ENCODE data around the gene CLEC10A. TPM values are rescaled to one million over a fixed set of nuclear protein-coding genes. Genes with fewer than 3 reads are reported as not detected.

The CLEC10A gene
- total and polyA plus RNA-seq, 10 of the 15 experiments (the other 5 are each of a cell fraction or from before 2014, with no cell fraction given) = not detected

DNA sequence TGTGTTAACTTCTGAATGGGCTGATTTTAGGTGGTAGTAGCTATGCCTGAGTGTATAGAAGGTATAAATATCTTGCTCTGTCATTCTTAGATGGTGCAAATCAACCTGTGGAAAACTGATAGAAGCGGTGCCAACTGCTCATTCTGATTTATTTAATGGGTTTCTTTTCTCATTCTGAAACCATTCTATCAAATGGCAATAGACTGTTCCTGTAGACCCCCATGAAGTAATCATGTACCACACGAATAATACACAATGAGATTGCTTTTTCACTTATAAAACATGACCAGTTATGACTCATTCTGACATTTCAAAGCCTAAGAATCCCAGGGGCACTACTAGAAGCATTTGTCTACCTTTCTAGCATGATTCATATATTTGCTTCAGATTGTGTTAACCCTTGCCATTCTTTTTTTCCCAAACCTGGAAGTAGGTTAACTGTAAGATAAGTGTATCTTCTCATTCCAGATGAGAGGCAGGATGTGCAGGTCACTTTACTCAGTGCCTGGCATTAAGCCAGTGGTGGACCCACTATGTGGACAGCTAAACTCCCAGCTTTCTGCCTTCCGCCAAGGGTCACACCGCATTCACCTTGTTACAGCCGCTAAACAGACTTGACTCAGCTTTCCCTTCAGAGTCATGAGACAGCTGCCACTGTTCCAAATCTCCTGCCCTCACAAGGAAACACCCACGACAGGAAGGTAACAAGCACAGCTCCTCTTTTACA, 19.7 kb downstream of the CLEC10A start (continued):
- TF ChIP-seq CHD4 (IDR thresholded peaks at IDR 0.05) (no peak), JUNB (IDR thresholded peaks at IDR 0.05) (peak; percentile 68), ATF7 (IDR thresholded peaks at IDR 0.05; ENCODE audit: low read depth) (0 out of 2 replicates have a peak, but pooled peaks have one; percentile 10), CBX5 (IDR thresholded peaks at IDR 0.05; ENCODE audit: low read depth) (no peak), ZNF622 (IDR thresholded peaks at IDR 0.05) (no peak), IKZF2 (IDR thresholded peaks at IDR 0.05) (peak in 1 of 2 experiments; percentile 24; a peak in 1 of 4 replicates), ZNF217 (IDR thresholded peaks at IDR 0.05) (0 out of 2 replicates have a peak, but pooled peaks have one; percentile 31), BCL11A (IDR thresholded peaks at IDR 0.05; ENCODE audit: low read depth, low read length) (no peak), MEF2A (IDR thresholded peaks at IDR 0.05; ENCODE audit: insufficient read depth, low read depth, low read length) (no peak), TCF7 (IDR thresholded peaks at IDR 0.05; ENCODE audit: borderline replicate concordance) (peak; percentile 58; the same call in 1 of the 2 replicates), NR2F1 (conservative IDR thresholded peaks at IDR 0.05) (peak; percentile 75), PML (IDR thresholded peaks at IDR 0.05; ENCODE audit: low read length) (no peak), IKZF1 (conservative IDR thresholded peaks at IDR 0.05) (peak; percentile 40)
- TF ChIP-seq, protein P1, sequence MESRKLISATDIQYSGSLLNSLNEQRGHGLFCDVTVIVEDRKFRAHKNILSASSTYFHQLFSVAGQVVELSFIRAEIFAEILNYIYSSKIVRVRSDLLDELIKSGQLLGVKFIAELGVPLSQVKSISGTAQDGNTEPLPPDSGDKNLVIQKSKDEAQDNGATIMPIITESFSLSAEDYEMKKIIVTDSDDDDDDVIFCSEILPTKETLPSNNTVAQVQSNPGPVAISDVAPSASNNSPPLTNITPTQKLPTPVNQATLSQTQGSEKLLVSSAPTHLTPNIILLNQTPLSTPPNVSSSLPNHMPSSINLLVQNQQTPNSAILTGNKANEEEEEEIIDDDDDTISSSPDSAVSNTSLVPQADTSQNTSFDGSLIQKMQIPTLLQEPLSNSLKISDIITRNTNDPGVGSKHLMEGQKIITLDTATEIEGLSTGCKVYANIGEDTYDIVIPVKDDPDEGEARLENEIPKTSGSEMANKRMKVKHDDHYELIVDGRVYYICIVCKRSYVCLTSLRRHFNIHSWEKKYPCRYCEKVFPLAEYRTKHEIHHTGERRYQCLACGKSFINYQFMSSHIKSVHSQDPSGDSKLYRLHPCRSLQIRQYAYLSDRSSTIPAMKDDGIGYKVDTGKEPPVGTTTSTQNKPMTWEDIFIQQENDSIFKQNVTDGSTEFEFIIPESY (IDR thresholded peaks at IDR 0.05) = peak; percentile 43; the same call in 1 of the 2 replicates
- TF ChIP-seq, protein P2, sequence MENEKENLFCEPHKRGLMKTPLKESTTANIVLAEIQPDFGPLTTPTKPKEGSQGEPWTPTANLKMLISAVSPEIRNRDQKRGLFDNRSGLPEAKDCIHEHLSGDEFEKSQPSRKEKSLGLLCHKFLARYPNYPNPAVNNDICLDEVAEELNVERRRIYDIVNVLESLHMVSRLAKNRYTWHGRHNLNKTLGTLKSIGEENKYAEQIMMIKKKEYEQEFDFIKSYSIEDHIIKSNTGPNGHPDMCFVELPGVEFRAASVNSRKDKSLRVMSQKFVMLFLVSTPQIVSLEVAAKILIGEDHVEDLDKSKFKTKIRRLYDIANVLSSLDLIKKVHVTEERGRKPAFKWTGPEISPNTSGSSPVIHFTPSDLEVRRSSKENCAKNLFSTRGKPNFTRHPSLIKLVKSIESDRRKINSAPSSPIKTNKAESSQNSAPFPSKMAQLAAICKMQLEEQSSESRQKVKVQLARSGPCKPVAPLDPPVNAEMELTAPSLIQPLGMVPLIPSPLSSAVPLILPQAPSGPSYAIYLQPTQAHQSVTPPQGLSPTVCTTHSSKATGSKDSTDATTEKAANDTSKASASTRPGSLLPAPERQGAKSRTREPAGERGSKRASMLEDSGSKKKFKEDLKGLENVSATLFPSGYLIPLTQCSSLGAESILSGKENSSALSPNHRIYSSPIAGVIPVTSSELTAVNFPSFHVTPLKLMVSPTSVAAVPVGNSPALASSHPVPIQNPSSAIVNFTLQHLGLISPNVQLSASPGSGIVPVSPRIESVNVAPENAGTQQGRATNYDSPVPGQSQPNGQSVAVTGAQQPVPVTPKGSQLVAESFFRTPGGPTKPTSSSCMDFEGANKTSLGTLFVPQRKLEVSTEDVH (IDR thresholded peaks at IDR 0.05; ENCODE audit: low read depth, partially characterized antibody) = no peak
- TF ChIP-seq, protein P3, sequence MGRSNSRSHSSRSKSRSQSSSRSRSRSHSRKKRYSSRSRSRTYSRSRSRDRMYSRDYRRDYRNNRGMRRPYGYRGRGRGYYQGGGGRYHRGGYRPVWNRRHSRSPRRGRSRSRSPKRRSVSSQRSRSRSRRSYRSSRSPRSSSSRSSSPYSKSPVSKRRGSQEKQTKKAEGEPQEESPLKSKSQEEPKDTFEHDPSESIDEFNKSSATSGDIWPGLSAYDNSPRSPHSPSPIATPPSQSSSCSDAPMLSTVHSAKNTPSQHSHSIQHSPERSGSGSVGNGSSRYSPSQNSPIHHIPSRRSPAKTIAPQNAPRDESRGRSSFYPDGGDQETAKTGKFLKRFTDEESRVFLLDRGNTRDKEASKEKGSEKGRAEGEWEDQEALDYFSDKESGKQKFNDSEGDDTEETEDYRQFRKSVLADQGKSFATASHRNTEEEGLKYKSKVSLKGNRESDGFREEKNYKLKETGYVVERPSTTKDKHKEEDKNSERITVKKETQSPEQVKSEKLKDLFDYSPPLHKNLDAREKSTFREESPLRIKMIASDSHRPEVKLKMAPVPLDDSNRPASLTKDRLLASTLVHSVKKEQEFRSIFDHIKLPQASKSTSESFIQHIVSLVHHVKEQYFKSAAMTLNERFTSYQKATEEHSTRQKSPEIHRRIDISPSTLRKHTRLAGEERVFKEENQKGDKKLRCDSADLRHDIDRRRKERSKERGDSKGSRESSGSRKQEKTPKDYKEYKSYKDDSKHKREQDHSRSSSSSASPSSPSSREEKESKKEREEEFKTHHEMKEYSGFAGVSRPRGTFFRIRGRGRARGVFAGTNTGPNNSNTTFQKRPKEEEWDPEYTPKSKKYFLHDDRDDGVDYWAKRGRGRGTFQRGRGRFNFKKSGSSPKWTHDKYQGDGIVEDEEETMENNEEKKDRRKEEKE (IDR thresholded peaks at IDR 0.05) = no peak
